ENCODE data around the gene BEND5. TPM values are rescaled to one million over a fixed set of nuclear protein-coding genes. Genes with fewer than 3 reads are reported as not detected.

The BEND5 gene
- total and polyA plus RNA-seq, 4 donors: 1.3 to 10.1 (median 6.3) TPM

- peaks cover 0 to 7% (median 1%) of the 10 kb centered on the region in 5 donors for H3K4me1 ChIP-seq (ENCODE audit: control insufficient read depth in 5 of 5, insufficient read depth in 5 of 5, low read length in 5 of 5)
- H3K36me3 ChIP-seq (ENCODE audit: control insufficient read depth in 4 of 4, insufficient read depth in 4 of 4, low read length in 4 of 4): peaks cover 6 to 28% (median 14%) of the 10 kb centered on the region in 4 donors
- no peaks in the 10 kb centered on the region for H3K27me3 ChIP-seq (ENCODE audit: control insufficient read depth in 3 of 3, insufficient read depth in 3 of 3, low read length in 2 of 3)
- ATAC-seq (ENCODE audit: insufficient read depth, low FRiP score) (no peak), DNase-seq (no peak)
- no peak overlapping the region for H3K27ac ChIP-seq (ENCODE audit: low read depth in 1 of 2, low read length in 1 of 2)
- H3K9me3 ChIP-seq (ENCODE audit: control insufficient read depth in 4 of 4, insufficient read depth in 3 of 4, low read length in 3 of 4): no peaks in the 10 kb centered on the region
- H3K4me3 ChIP-seq: no peak overlapping the region
- TF ChIP-seq, protein P1, sequence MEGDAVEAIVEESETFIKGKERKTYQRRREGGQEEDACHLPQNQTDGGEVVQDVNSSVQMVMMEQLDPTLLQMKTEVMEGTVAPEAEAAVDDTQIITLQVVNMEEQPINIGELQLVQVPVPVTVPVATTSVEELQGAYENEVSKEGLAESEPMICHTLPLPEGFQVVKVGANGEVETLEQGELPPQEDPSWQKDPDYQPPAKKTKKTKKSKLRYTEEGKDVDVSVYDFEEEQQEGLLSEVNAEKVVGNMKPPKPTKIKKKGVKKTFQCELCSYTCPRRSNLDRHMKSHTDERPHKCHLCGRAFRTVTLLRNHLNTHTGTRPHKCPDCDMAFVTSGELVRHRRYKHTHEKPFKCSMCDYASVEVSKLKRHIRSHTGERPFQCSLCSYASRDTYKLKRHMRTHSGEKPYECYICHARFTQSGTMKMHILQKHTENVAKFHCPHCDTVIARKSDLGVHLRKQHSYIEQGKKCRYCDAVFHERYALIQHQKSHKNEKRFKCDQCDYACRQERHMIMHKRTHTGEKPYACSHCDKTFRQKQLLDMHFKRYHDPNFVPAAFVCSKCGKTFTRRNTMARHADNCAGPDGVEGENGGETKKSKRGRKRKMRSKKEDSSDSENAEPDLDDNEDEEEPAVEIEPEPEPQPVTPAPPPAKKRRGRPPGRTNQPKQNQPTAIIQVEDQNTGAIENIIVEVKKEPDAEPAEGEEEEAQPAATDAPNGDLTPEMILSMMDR (IDR thresholded peaks at IDR 0.05; ENCODE audit: control extremely low read depth, extremely low read depth): no peak
- no peak overlapping the region for H3K9ac ChIP-seq (ENCODE audit: insufficient read depth in 1 of 2, low read length in 2 of 2)
- 98 to 100% methylated on average over 1 of the region's 1 CpG for WGBS, 2 donors
These were observed 19.9 kb downstream of the BEND5 start for GRCh38 chr1:48756683-48757316.

GRCh38 chr1:48753293-48753692 lies 23.4 kb downstream of the BEND5 start:
- Histone ChIP-seq H3K27ac (ENCODE audit: low read depth in 1 of 2, low read length in 1 of 2) (no peak overlapping the region), H3K4me3 (no peak overlapping the region), H3K36me3 (ENCODE audit: control insufficient read depth in 4 of 4, insufficient read depth in 4 of 4, low read length in 4 of 4) (peaks cover 4 to 32% (median 16%) of the 10 kb centered on the region in 4 donors), H3K27me3 (ENCODE audit: control insufficient read depth in 3 of 3, insufficient read depth in 3 of 3, low read length in 2 of 3) (no peaks in the 10 kb centered on the region), H3K9ac (ENCODE audit: insufficient read depth in 1 of 2, low read length in 2 of 2) (no peak overlapping the region), H3K4me1 (ENCODE audit: control insufficient read depth in 5 of 5, insufficient read depth in 5 of 5, low read length in 5 of 5) (peaks cover 0 to 3% (median 0%) of the 10 kb centered on the region in 5 donors), H3K9me3 (ENCODE audit: control insufficient read depth in 4 of 4, insufficient read depth in 3 of 4, low read length in 3 of 4) (no peaks in the 10 kb centered on the region)
- WGBS, 2 donors: 80 to 87% methylated on average over 1 of the region's 1 CpG
- no peak for ATAC-seq (ENCODE audit: insufficient read depth, low FRiP score)
- TF ChIP-seq, protein P1 (IDR thresholded peaks at IDR 0.05; ENCODE audit: control extremely low read depth, extremely low read depth): no peak
- no peak for DNase-seq

DNA sequence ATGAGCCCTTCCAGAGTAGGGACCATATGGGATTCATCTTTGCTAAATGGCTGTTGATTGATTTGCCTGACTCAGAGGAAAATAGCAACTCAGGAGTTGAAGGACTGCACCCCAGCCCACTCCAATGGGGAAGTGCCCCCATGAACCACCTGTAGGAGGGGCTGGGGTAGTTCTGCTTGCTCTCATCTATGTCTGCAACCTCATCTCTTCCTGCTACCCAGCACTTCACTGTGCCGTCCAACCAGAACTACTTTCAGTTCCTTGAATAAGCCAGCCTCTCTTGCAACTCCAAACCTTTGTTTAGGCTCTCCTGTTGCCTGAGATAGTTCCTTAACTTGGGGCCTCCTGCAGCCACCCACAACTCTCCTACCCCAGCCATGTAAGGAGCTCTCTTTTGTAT lies 26.6 kb downstream of the BEND5 start:
- TF ChIP-seq, protein P1 (IDR thresholded peaks at IDR 0.05; ENCODE audit: control extremely low read depth, extremely low read depth): no peak
- H3K9me3 ChIP-seq (ENCODE audit: control insufficient read depth in 4 of 4, insufficient read depth in 3 of 4, low read length in 3 of 4): no peaks in the 10 kb centered on the region
- peaks cover 0 to 30% (median 17%) of the 10 kb centered on the region in 4 donors for H3K36me3 ChIP-seq (ENCODE audit: control insufficient read depth in 4 of 4, insufficient read depth in 4 of 4, low read length in 4 of 4)
- no peak for ATAC-seq (ENCODE audit: insufficient read depth, low FRiP score)
- H3K4me3 ChIP-seq: no peak overlapping the region
- WGBS, 2 donors: 36 to 78% methylated on average over 1 of the region's 1 CpG
- H3K4me1 ChIP-seq (ENCODE audit: control insufficient read depth in 5 of 5, insufficient read depth in 5 of 5, low read length in 5 of 5): peaks cover 0 to 3% (median 0%) of the 10 kb centered on the region in 5 donors
- H3K27me3 ChIP-seq (ENCODE audit: control insufficient read depth in 3 of 3, insufficient read depth in 3 of 3, low read length in 2 of 3): no peaks in the 10 kb centered on the region
- no peak overlapping the region for H3K27ac ChIP-seq (ENCODE audit: low read depth in 1 of 2, low read length in 1 of 2)
- no peak overlapping the region for H3K9ac ChIP-seq (ENCODE audit: insufficient read depth in 1 of 2, low read length in 2 of 2)
- DNase-seq: no peak
